HEK293 (cell line): ENCODE data around the gene C14orf93.

Source experiments
- HOXC10 ChIP-seq: sonication (generic); formaldehyde crosslinking; IDR thresholded peaks from 2 replicates; pipeline ENCODE4 v1.8.1; 2023; ENCODE audit warnings: mild to moderate bottlenecking, missing genetic modification reagents
- KLF8 ChIP-seq: fragments of 450-650 bp; formaldehyde crosslinking; IDR thresholded peaks from 2 replicates; pipeline ENCODE4 v1.5.1; 2016; ENCODE audit warnings: missing biosample characterization, missing genetic modification characterization
- SCRT2 ChIP-seq: fragments of 450-650 bp; formaldehyde crosslinking; IDR thresholded peaks from 2 replicates; pipeline ENCODE4 v1.5.1; 2016; ENCODE audit warnings: missing biosample characterization, missing genetic modification characterization
- TRIM28 ChIP-seq: IDR thresholded peaks from 2 replicates; pipeline ENCODE4 v1.6.1; 2011; ENCODE audit warnings: low read length, control low read depth, borderline replicate concordance
- ZBTB11 ChIP-seq: fragments of 450-650 bp; formaldehyde crosslinking; conservative IDR thresholded peaks from 2 replicates; pipeline ENCODE4 v1.5.1; 2016; ENCODE audit warnings: low read depth, missing biosample characterization, missing genetic modification characterization
- ZBTB26 ChIP-seq: fragments of 450-650 bp; formaldehyde crosslinking; optimal IDR thresholded peaks from 2 replicates; pipeline ENCODE3; 2016; ENCODE audit warnings: missing biosample characterization, mild to moderate bottlenecking, missing genetic modification characterization
- ZNF112 ChIP-seq: fragments of 450-650 bp; formaldehyde crosslinking; IDR thresholded peaks from 2 replicates; pipeline ENCODE4 v1.5.0; 2017; ENCODE audit warnings: missing biosample characterization, missing genetic modification characterization
- ZNF133 ChIP-seq: fragments of 450-650 bp; formaldehyde crosslinking; IDR thresholded peaks from 2 replicates; pipeline ENCODE4 v1.5.1; 2016; ENCODE audit warnings: missing biosample characterization, missing genetic modification characterization
- ZNF174 ChIP-seq: fragments of 450-650 bp; formaldehyde crosslinking; IDR thresholded peaks from 2 replicates; pipeline ENCODE4 v1.5.0; 2017; ENCODE audit warnings: missing biosample characterization, mild to moderate bottlenecking, missing genetic modification characterization
- ZNF37A ChIP-seq: fragments of 450-650 bp; IDR thresholded peaks from 2 replicates; pipeline ENCODE4 v1.5.1; 2018; ENCODE audit warnings: missing biosample characterization, missing genetic modification characterization
- ZNF416 ChIP-seq: fragments of 450-650 bp; formaldehyde crosslinking; IDR thresholded peaks from 2 replicates; pipeline ENCODE4 v1.5.1; 2016; ENCODE audit warnings: missing biosample characterization, missing genetic modification characterization
- ZNF513 ChIP-seq: fragments of 450-650 bp; IDR thresholded peaks from 2 replicates; pipeline ENCODE4 v1.5.1; 2018; ENCODE audit warnings: missing biosample characterization, missing genetic modification characterization
- ZNF549 ChIP-seq: fragments of 450-650 bp; IDR thresholded peaks from 2 replicates; pipeline ENCODE4 v1.5.1; 2018; ENCODE audit warnings: missing biosample characterization, missing genetic modification characterization, mild to moderate bottlenecking, inconsistent platforms, moderate library complexity
- ZNF560 ChIP-seq: fragments of 450-650 bp; formaldehyde crosslinking; IDR thresholded peaks from 2 replicates; pipeline ENCODE4 v1.5.1; 2017; ENCODE audit warnings: missing biosample characterization, missing genetic modification characterization, borderline replicate concordance
- ZNF585B ChIP-seq: fragments of 450-650 bp; formaldehyde crosslinking; IDR thresholded peaks from 2 replicates; pipeline ENCODE4 v1.5.1; 2016; ENCODE audit warnings: missing biosample characterization, missing genetic modification characterization
- ZNF658 ChIP-seq: fragments of 450-650 bp; formaldehyde crosslinking; IDR thresholded peaks from 2 replicates; pipeline ENCODE4; 2016; ENCODE audit warnings: missing biosample characterization, missing genetic modification characterization
- ZNF777 ChIP-seq: fragments of 450-650 bp; formaldehyde crosslinking; IDR thresholded peaks from 2 replicates; pipeline ENCODE4 v1.5.1; 2017; ENCODE audit warnings: missing biosample characterization, missing genetic modification characterization, borderline replicate concordance
- ZNF792 ChIP-seq: fragments of 450-650 bp; formaldehyde crosslinking; IDR thresholded peaks from 2 replicates; pipeline ENCODE4 v1.5.1; 2016; ENCODE audit warnings: missing biosample characterization, missing genetic modification characterization
- TF ChIP-seq, protein P1 (sequence below): fragments of 450-650 bp; formaldehyde crosslinking; IDR thresholded peaks from 2 replicates; pipeline ENCODE4 v1.5.1; 2016; ENCODE audit warnings: missing biosample characterization, missing genetic modification characterization, borderline replicate concordance
- TF ChIP-seq, protein P2 (sequence below): fragments of 450-650 bp; formaldehyde crosslinking; IDR thresholded peaks from 2 replicates; pipeline ENCODE4 v1.5.1; 2017; ENCODE audit warnings: missing biosample characterization, missing genetic modification characterization
- TF ChIP-seq, protein P3 (sequence below): fragments of 450-650 bp; formaldehyde crosslinking; IDR thresholded peaks from 2 replicates; pipeline ENCODE4 v1.5.1; 2016; ENCODE audit warnings: missing biosample characterization, missing genetic modification characterization
- TF ChIP-seq, protein P4 (sequence below): IDR thresholded peaks from 2 replicates; pipeline ENCODE4 v1.6.1; 2011; ENCODE audit warnings: mild to moderate bottlenecking, low read depth, low read length, borderline replicate concordance
- TF ChIP-seq, protein P5 (sequence below): fragments of 450-650 bp; formaldehyde crosslinking; IDR thresholded peaks from 2 replicates; pipeline ENCODE4 v1.5.1; 2016; ENCODE audit warnings: missing biosample characterization, missing genetic modification characterization

C14orf93 gene

GRCh38 chr14:22982477-22983245, 27.3 kb downstream of the C14orf93 start, which contains the start of gene AJUBA (continued):
- TF ChIP-seq ZNF560 (tag by site-specific recombination) (no peak), SCRT2 (peak; percentile 65; the same call in 1 of the 2 replicates), ZNF416 (tag by site-specific recombination) (no peak), HOXC10 (CRISPR knock-in tag) (no peak), ZNF133 (tag by site-specific recombination) (peak; percentile 41; the same call in 1 of the 2 replicates), KLF8 (tag by site-specific recombination) (peak; percentile 99), ZBTB26 (tag by site-specific recombination) (peak; percentile 94), ZNF777 (tag by site-specific recombination) (peak; percentile 99), TRIM28 (no peak; the same call in 1 of the 2 replicates), ZNF658 (no peak), ZNF513 (tag by site-specific recombination) (0 out of 2 replicates have a peak, but pooled peaks have one; percentile 50), ZBTB11 (no peak), ZNF174 (tag by site-specific recombination) (no peak), ZNF37A (tag by site-specific recombination) (no peak), ZNF792 (tag by site-specific recombination) (peak; percentile 69; the same call in 1 of the 2 replicates), ZNF112 (tag by site-specific recombination) (no peak), ZNF585B (tag by site-specific recombination) (peak; percentile 28; the same call in 1 of the 2 replicates), ZNF549 (tag by site-specific recombination) (no peak)
- TF ChIP-seq, protein P1, sequence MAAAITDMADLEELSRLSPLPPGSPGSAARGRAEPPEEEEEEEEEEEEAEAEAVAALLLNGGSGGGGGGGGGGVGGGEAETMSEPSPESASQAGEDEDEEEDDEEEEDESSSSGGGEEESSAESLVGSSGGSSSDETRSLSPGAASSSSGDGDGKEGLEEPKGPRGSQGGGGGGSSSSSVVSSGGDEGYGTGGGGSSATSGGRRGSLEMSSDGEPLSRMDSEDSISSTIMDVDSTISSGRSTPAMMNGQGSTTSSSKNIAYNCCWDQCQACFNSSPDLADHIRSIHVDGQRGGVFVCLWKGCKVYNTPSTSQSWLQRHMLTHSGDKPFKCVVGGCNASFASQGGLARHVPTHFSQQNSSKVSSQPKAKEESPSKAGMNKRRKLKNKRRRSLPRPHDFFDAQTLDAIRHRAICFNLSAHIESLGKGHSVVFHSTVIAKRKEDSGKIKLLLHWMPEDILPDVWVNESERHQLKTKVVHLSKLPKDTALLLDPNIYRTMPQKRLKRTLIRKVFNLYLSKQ (tag by site-specific recombination): peak; percentile 98
- TF ChIP-seq, protein P2, sequence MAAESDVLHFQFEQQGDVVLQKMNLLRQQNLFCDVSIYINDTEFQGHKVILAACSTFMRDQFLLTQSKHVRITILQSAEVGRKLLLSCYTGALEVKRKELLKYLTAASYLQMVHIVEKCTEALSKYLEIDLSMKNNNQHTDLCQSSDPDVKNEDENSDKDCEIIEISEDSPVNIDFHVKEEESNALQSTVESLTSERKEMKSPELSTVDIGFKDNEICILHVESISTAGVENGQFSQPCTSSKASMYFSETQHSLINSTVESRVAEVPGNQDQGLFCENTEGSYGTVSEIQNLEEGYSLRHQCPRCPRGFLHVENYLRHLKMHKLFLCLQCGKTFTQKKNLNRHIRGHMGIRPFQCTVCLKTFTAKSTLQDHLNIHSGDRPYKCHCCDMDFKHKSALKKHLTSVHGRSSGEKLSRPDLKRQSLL (tag by site-specific recombination): peak; percentile 50; the same call in 1 of the 2 replicates
- TF ChIP-seq, protein P3, sequence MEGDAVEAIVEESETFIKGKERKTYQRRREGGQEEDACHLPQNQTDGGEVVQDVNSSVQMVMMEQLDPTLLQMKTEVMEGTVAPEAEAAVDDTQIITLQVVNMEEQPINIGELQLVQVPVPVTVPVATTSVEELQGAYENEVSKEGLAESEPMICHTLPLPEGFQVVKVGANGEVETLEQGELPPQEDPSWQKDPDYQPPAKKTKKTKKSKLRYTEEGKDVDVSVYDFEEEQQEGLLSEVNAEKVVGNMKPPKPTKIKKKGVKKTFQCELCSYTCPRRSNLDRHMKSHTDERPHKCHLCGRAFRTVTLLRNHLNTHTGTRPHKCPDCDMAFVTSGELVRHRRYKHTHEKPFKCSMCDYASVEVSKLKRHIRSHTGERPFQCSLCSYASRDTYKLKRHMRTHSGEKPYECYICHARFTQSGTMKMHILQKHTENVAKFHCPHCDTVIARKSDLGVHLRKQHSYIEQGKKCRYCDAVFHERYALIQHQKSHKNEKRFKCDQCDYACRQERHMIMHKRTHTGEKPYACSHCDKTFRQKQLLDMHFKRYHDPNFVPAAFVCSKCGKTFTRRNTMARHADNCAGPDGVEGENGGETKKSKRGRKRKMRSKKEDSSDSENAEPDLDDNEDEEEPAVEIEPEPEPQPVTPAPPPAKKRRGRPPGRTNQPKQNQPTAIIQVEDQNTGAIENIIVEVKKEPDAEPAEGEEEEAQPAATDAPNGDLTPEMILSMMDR (tag by site-specific recombination): peak; percentile 79; the same call in 1 of the 2 replicates
- TF ChIP-seq, protein P4, sequence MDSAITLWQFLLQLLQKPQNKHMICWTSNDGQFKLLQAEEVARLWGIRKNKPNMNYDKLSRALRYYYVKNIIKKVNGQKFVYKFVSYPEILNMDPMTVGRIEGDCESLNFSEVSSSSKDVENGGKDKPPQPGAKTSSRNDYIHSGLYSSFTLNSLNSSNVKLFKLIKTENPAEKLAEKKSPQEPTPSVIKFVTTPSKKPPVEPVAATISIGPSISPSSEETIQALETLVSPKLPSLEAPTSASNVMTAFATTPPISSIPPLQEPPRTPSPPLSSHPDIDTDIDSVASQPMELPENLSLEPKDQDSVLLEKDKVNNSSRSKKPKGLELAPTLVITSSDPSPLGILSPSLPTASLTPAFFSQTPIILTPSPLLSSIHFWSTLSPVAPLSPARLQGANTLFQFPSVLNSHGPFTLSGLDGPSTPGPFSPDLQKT: no peak
- TF ChIP-seq, protein P5, sequence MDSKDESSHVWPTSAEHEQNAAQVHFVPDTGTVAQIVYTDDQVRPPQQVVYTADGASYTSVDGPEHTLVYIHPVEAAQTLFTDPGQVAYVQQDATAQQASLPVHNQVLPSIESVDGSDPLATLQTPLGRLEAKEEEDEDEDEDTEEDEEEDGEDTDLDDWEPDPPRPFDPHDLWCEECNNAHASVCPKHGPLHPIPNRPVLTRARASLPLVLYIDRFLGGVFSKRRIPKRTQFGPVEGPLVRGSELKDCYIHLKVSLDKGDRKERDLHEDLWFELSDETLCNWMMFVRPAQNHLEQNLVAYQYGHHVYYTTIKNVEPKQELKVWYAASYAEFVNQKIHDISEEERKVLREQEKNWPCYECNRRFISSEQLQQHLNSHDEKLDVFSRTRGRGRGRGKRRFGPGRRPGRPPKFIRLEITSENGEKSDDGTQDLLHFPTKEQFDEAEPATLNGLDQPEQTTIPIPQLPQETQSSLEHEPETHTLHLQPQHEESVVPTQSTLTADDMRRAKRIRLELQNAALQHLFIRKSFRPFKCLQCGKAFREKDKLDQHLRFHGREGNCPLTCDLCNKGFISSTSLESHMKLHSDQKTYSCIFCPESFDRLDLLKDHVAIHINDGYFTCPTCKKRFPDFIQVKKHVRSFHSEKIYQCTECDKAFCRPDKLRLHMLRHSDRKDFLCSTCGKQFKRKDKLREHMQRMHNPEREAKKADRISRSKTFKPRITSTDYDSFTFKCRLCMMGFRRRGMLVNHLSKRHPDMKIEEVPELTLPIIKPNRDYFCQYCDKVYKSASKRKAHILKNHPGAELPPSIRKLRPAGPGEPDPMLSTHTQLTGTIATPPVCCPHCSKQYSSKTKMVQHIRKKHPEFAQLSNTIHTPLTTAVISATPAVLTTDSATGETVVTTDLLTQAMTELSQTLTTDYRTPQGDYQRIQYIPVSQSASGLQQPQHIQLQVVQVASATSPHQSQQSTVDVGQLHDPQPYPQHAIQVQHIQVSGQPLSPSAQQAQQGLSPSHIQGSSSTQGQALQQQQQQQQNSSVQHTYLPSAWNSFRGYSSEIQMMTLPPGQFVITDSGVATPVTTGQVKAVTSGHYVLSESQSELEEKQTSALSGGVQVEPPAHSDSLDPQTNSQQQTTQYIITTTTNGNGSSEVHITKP (tag by site-specific recombination): peak; percentile 95
